ENCODE data around the gene MGLL.

Gene MGLL

DNA sequence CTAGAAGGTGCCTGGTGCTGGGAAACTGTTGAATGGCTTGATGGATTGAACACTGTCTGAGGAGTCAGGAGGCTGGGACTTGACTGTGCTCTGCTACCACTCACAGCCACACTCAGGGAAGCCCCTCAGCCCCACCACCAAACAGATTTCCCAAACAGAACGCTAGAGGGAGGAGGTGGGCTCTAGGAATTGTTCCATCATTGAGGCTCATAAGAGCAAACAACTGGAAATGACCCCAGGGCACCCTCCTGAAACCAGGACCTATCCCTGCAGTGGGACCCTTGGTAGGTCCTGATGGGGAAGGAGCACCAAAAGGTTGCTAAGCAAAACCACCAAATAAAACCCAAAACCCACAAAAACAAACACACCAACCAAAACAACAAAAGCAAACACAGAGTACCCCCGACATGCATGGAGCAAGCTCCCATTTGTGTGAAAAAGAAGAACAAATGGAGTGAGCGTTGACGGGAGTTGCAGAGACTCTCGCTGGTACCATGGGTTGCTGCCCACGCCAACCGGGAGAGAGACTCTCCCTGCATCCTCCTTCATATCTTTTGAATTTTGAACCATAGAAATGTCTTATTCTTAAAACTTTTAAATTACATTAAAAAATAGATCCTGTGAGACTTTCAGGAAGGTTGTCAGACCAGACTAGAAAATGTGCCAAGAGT, 103.9 kb downstream of the MGLL start:
- Mint-ChIP-seq H3K36me3 (no peaks in the 10 kb centered on the region), H3K4me1 (no peaks in the 10 kb centered on the region), H3K27me3 (no peaks in the 10 kb centered on the region), H3K27ac (no peak overlapping the region), H3K9me3 (no peaks in the 10 kb centered on the region), H3K4me3 (no peak overlapping the region)
- no peak for ATAC-seq (ENCODE audit: low read depth)
- no peak for DNase-seq (ENCODE audit: low spot score in 2 of 2)

DNA sequence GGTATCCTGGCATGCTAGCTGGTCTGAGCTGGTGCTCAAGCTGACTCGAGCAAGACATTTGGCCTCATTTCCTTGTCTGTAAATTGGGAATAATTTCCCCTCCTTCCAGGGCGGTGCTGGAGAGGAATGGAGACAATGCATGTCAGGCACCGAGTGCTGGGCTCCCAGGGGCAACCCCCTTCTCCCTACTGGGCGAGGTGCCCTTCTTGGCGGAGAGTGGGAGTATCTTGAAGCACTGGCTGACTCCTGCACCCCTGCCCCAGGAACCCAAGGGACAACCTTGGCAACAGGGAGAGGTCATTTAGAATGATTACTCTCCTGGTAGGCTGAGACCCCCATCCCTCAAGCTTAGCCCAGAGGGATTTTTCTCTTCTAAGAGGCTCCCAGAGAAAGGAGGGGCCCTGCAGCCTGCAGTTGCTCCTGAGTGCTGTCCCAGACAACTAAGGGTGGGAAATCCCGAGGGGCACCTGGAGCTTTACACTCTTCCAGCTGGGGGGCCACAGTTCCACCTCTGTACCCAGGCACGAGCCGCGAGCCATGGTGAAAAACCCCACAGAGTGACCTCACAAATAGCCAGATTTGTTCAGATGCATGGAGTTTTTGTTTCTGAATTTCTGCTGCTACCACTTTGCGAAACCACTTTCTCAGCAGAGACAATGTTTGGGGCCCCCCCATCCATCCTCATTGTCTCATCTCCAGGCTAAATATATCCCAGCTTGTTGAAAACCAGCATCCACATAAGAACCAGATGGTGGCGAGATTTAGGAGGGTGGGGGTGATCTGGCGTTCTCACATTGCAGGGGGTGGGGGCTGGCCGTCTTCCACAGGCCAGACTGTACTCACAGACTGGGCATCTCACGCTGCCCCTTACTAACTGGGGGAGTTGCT, 104.7 kb downstream of the MGLL start:
- DNase-seq (ENCODE audit: low spot score in 2 of 2) (no peak), ATAC-seq (ENCODE audit: low read depth) (no peak)
- Mint-ChIP-seq H3K9me3 (no peaks in the 10 kb centered on the region), H3K36me3 (no peaks in the 10 kb centered on the region), H3K27ac (no peak overlapping the region), H3K4me1 (no peaks in the 10 kb centered on the region), H3K27me3 (no peaks in the 10 kb centered on the region), H3K4me3 (no peak overlapping the region)

DNA sequence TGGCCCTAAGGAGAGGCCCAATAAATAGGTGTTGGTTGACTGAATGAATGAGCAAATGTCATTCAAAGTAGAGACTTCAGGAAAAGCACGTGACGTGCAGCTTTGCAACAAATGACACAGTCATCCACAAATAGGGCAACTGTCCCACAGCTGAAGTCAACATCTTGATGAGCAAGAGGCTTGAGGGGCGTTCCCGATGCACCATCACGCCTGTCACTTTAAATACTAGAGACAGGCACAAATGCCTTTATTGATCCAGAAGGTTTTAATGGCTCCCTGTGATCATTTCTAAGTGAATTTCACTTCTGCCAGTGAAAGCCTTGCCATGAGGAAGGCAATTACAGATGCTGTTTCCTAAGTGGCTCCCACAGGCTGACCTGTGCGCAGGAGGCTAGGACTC, 105.9 kb downstream of the MGLL start:
- ATAC-seq (ENCODE audit: low read depth), result no peak
- no peaks in the 10 kb centered on the region for H3K27me3 Mint-ChIP-seq
- no peaks in the 10 kb centered on the region for H3K36me3 Mint-ChIP-seq
- H3K27ac Mint-ChIP-seq, result no peak overlapping the region
- no peak for DNase-seq (ENCODE audit: low spot score in 2 of 2)
- no peak overlapping the region for H3K4me3 Mint-ChIP-seq
- H3K9me3 Mint-ChIP-seq, result no peaks in the 10 kb centered on the region
- H3K4me1 Mint-ChIP-seq, result no peaks in the 10 kb centered on the region

DNA sequence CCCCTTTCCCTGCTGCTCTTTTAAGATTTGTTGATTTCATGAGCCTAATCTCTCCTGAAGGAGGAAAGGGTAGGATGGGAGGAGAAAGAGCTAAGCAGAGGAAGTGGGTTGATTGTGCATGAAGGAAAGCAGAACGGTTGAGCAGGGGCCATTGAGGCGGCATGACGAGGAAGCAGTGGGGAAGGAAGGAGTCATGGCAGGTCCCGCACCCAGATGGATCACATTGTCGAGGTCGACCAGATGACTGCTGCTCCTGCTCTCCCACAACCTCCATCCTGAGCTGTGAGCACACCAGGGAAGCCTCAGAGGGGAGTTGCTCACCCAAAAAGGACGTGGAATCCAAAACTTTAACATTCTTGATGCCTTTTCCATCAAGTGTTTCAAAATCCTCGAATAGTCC, 106.8 kb downstream of the MGLL start:
- no peaks in the 10 kb centered on the region for H3K9me3 Mint-ChIP-seq
- H3K4me1 Mint-ChIP-seq, result no peaks in the 10 kb centered on the region
- no peak for ATAC-seq (ENCODE audit: low read depth)
- DNase-seq (ENCODE audit: low spot score in 2 of 2), result no peak
- no peak overlapping the region for H3K4me3 Mint-ChIP-seq
- no peaks in the 10 kb centered on the region for H3K36me3 Mint-ChIP-seq
- H3K27me3 Mint-ChIP-seq, result no peaks in the 10 kb centered on the region
- H3K27ac Mint-ChIP-seq, result no peak overlapping the region

DNA sequence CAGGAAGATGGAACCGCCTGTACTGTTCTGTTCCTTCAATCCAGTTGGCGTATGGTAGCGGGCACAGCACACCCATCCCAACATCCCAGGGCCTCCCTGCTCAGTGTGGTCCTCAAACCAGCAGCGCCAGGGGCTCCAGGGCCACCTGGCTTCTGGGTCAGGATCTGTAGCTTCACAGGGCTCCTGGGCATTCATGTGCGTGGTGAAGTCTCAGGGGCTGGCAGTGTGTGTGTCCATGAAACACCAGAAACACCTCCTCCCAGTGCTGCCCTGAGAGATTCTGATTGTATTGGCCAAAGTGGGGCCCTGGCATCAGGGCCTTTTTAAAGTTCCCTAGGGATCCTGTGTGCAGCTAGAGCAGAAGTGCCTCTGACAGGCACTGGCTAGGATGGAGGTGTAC, 107.4 kb downstream of the MGLL start:
- Mint-ChIP-seq H3K4me3 (no peak overlapping the region), H3K27ac (no peak overlapping the region), H3K36me3 (no peaks in the 10 kb centered on the region), H3K9me3 (no peaks in the 10 kb centered on the region), H3K27me3 (no peaks in the 10 kb centered on the region), H3K4me1 (peaks cover 1% of the 10 kb centered on the region)
- ATAC-seq (ENCODE audit: low read depth) (no peak), DNase-seq (ENCODE audit: low spot score in 2 of 2) (no peak)

DNA sequence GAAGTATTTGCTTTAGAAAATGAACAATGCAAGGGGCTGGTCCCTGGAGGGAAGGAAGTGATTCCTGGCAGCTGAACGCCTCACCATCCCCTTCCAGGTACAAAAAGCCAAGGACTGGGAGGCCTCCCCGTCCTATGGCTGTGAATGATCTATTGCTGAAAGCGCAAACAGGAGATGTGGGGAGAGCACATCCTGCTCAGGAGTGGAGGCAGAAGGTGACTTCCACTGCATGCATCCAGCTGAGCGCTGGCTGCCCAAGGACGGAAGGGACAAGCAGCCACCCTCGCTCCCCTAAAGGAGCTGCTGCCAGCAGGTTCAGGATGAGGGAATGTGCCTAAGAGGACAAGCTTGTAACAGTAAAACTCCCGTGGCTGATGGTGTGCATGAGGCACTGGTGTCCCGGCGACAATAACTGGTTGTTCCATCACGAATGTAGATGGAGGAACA, 108.2 kb downstream of the MGLL start:
- Mint-ChIP-seq H3K9me3 (no peaks in the 10 kb centered on the region), H3K36me3 (no peaks in the 10 kb centered on the region), H3K4me3 (no peak overlapping the region), H3K4me1 (peaks cover 2% of the 10 kb centered on the region), H3K27ac (no peak overlapping the region), H3K27me3 (no peaks in the 10 kb centered on the region)
- ATAC-seq (ENCODE audit: low read depth), result no peak
- DNase-seq (ENCODE audit: low spot score in 2 of 2), result no peak

DNA sequence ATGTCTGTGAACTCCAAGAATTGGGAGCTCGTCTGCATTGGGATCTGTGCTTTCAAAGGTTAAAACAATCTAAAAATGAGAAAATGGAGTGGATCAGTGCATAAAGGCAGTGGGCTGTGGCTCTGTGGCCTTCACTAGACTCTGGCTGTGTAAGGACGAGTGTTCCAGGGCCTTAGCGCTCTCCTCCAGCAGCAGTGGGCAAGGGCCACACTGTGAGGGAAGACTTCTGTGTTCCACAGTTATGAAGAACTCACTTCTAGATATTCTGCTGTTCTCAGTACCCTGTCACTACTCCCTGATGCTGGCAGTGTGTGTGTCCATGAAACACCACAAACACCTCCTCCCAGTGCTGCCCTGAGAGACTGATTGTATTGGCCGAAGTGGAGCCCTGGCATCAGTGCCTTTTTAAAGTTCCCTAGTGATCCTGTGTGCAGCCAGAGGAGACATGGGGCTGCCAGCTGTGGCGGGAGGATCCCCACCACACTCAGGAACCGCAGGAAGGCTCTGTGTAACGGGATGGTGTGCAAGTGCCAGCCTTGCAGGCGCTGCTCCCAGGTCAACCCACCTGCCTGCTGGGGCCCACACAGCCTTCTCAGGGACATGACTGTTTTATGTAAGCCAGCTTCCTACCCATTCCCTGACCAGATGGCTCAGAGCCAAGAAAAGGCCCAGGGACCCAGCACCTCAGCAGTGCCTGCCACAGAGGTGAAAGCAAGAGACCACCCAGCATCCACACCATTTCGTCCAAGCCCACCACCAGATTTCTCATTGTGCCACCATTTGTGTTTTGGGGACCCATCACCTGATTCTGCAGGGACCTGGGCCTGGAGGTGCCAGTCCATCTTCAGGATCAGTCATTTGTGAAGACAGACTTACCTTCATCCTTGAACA, 109.2 kb downstream of the MGLL start:
- no peak for ATAC-seq (ENCODE audit: low read depth)
- Mint-ChIP-seq H3K9me3 (no peaks in the 10 kb centered on the region), H3K27me3 (no peaks in the 10 kb centered on the region), H3K4me3 (no peak overlapping the region), H3K4me1 (peaks cover 2% of the 10 kb centered on the region), H3K27ac (no peak overlapping the region), H3K36me3 (no peaks in the 10 kb centered on the region)
- DNase-seq (ENCODE audit: low spot score in 2 of 2), result no peak

DNA sequence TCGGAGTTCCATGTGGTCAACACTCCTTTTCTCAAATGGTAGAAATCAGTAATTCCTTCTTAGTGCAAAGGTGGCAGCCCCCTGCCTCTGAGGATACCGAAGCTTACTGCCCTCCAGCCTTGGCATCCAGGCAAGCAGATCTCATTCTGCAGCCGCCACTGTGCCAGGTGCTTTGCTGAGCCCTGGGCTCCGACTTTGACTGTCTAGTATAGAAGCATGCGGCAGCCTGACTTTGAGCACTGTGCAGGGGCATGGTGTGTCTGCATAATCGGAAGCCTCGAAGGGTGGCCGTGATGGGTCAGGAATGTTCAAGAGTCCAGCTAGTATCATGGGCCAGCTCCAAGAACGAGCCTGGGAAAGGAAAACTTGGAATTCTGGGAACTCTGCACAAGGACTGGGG, 109.9 kb downstream of the MGLL start:
- Mint-ChIP-seq H3K27ac (no peak overlapping the region), H3K27me3 (no peaks in the 10 kb centered on the region), H3K36me3 (no peaks in the 10 kb centered on the region), H3K4me3 (no peak overlapping the region), H3K9me3 (no peaks in the 10 kb centered on the region), H3K4me1 (peaks cover 2% of the 10 kb centered on the region)
- DNase-seq (ENCODE audit: low spot score in 2 of 2), result no peak
- ATAC-seq (ENCODE audit: low read depth), result no peak

DNA sequence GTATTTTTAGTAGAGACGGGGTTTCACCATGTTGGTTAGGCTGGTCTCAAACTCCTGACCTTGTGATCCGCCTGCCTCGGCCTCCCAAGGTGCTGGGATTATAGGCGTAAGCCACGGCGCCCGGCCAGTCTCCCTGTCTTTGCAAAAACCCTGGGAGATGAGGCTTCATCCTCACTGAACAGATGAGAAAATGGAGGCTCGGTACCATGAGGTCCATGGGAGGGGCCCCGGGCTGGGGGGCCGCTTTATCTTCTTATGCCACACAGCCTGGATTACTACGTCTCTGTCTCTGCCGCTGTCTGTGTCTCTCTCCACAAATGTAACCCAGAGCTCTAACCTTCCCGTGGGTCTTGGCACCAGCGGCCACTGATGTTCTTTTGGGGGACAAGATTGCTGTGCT, 110.4 kb downstream of the MGLL start:
- DNase-seq (ENCODE audit: low spot score in 2 of 2), result no peak
- no peaks in the 10 kb centered on the region for H3K36me3 Mint-ChIP-seq
- peaks cover 2% of the 10 kb centered on the region for H3K4me1 Mint-ChIP-seq
- H3K27ac Mint-ChIP-seq, result no peak overlapping the region
- ATAC-seq (ENCODE audit: low read depth), result no peak
- no peaks in the 10 kb centered on the region for H3K9me3 Mint-ChIP-seq
- H3K4me3 Mint-ChIP-seq, result no peak overlapping the region
- H3K27me3 Mint-ChIP-seq, result no peaks in the 10 kb centered on the region

DNA sequence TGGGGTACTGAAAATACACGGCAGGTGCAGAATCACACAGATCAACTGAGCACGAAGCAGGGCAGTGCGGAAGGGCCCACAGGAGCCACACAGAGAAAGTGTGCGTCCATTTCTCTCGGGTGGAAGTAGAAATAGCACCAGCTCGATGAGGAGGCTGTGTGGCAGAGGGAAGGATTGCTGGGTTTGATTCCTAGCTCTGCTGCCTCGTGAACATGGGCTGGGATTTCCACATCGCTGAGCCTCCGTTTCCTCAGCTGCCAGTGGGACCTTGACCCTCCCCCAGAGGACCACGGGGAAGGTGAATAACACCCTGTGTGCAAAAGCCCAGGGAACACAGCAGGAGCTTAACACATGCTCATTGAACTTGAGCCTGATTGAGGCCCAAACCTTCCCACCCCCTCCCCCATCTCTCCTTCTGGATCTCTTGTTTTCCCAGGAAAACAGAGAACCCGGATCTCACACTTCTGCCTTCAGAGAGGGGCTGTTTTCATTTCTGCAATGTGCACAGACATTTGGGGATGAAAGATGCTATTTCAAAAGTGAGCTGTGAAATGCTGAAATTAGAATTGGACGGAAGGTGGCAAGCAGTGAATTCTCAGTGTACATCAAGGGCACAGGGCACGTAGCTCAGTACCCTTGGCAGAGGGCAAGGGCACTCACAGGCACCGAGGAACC, 111.2 kb downstream of the MGLL start:
- no peaks in the 10 kb centered on the region for H3K27me3 Mint-ChIP-seq
- no peak overlapping the region for H3K27ac Mint-ChIP-seq
- no peak for ATAC-seq (ENCODE audit: low read depth)
- H3K36me3 Mint-ChIP-seq, result no peaks in the 10 kb centered on the region
- H3K4me1 Mint-ChIP-seq, result peaks cover 2% of the 10 kb centered on the region
- no peak for DNase-seq (ENCODE audit: low spot score in 2 of 2)
- no peak overlapping the region for H3K4me3 Mint-ChIP-seq
- H3K9me3 Mint-ChIP-seq, result no peaks in the 10 kb centered on the region

DNA sequence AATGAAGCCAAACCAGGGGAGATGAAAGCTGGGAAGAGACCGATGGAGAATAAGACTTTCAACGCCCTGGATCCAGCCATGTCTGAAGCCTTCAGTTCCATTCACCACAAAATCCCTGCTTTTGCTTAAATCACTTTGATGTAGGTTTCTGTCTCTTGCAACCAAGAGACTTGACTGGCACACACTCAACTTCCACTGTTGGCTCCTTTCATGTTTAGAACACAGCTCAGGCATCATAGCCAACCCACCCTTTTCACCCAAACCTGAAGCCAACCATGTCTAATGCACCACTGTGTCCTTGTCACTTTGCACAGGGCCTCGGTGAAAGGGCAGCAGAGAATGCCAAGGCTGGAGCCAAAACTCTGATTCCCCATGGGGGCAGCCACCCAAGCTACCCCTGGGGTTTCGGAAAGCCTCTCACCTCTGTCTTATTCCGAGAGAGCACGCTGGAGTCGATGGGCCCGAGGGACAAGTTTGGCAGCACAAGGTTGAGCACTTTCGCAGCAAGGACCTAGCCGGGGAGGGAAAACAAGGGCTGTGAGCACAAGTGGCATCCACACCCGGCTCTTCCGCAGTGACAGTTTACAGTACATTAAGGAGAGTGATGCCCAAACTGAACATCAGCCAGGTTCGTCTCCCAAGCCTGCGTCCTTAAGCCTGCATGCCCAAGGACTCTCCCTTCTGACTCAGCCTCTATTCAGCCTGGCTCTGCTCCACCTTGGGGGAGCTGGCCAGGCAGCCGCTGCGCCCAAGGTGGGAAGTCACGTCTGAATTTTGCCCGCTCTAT, 112.0 kb downstream of the MGLL start:
- Mint-ChIP-seq H3K4me1 (peaks cover 2% of the 10 kb centered on the region), H3K27ac (no peak overlapping the region), H3K36me3 (no peaks in the 10 kb centered on the region), H3K9me3 (no peaks in the 10 kb centered on the region), H3K27me3 (no peaks in the 10 kb centered on the region), H3K4me3 (no peak overlapping the region)
- DNase-seq (ENCODE audit: low spot score in 2 of 2) (no peak), ATAC-seq (ENCODE audit: low read depth) (no peak)

DNA sequence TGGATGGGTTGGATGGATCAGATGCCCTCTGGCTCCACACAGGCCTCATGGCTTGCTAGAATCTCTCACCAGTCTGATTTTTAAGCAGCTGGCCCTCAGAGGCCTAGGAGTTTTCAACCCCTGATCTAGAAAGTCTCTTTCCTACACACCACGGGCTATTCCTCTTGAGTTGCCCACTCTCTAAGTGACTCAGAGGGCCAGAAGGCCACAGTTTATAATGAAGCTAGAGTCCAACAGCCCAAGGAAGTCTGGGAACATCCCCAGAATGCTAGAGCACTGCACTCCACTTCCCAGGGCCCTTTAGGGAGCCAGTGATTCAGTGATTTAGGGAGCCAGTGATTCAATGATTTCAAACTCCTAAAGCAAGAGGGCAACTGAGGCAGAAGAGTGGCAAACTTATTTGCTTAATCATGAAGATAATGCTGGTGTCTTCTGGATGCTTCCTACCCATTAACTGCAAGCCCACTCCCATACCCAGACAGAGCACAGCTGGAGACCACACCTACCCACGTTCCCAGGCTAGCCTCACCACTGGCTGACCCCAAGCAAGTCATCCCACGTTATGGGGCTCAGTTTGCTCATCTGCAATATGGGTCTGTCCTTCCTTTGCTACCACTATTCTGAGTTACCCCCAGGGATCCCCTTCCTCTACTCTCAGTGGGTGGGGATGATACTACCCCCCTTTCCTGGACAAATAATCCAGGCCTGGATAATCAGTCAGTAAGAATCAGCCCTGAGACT, 112.8 kb downstream of the MGLL start:
- no peaks in the 10 kb centered on the region for H3K27me3 Mint-ChIP-seq
- H3K4me1 Mint-ChIP-seq, result peaks cover 2% of the 10 kb centered on the region
- H3K27ac Mint-ChIP-seq, result no peak overlapping the region
- ATAC-seq (ENCODE audit: low read depth), result no peak
- no peak overlapping the region for H3K4me3 Mint-ChIP-seq
- peaks cover 2% of the 10 kb centered on the region for H3K9me3 Mint-ChIP-seq
- DNase-seq (ENCODE audit: low spot score in 2 of 2), result no peak
- peaks cover under 1% of the 10 kb centered on the region for H3K36me3 Mint-ChIP-seq

All from memory B cell (primary cell).